Stimulated activated CD8-positive, alpha-beta memory T cell treated with anti-CD3 and anti-CD28 coated beads, Interleukin-4, amount 100 ng/mL, for 48 hours (primary cell): Measurements from ENCODE around the gene LAMA2.

ENCODE experiments used
- DNase-seq: peaks from one replicate; pipeline ENCODE4 v3.0.0-alpha.2; 2020

Gene LAMA2

GRCh38 chr6:129186988-129187387, 304.1 kb downstream of the LAMA2 start:
- DNase-seq: no peak

- no peak for DNase-seq
These were observed 305.4 kb downstream of the LAMA2 start for GRCh38 chr6:129188306-129188705.

GRCh38 chr6:129188795-129189194, 305.9 kb downstream of the LAMA2 start:
- no peak for DNase-seq

GRCh38 chr6:129189266-129189665, 306.3 kb downstream of the LAMA2 start:
- DNase-seq: no peak

- DNase-seq: no peak
These were observed 308.3 kb downstream of the LAMA2 start for GRCh38 chr6:129191235-129191634.

GRCh38 chr6:129192458-129192989, 309.6 kb downstream of the LAMA2 start:
- DNase-seq: no peak

GRCh38 chr6:129194306-129194941, 311.5 kb downstream of the LAMA2 start:
- no peak for DNase-seq

- no peak for DNase-seq
These were observed 312.2 kb downstream of the LAMA2 start for GRCh38 chr6:129195161-129195560.

GRCh38 chr6:129195643-129196042, 312.7 kb downstream of the LAMA2 start:
- no peak for DNase-seq

GRCh38 chr6:129197154-129197553, 314.2 kb downstream of the LAMA2 start:
- DNase-seq: no peak

GRCh38 chr6:129200151-129200550, 317.2 kb downstream of the LAMA2 start:
- no peak for DNase-seq

- DNase-seq: no peak
These were observed 320.4 kb downstream of the LAMA2 start for GRCh38 chr6:129203190-129203900.

GRCh38 chr6:129206821-129207220, 323.9 kb downstream of the LAMA2 start:
- no peak for DNase-seq

- DNase-seq: no peak
These were observed 324.9 kb downstream of the LAMA2 start for GRCh38 chr6:129207832-129208231.

- DNase-seq: no peak
These were observed 325.6 kb downstream of the LAMA2 start for GRCh38 chr6:129208415-129209034.

GRCh38 chr6:129209355-129209754, 326.4 kb downstream of the LAMA2 start:
- no peak for DNase-seq

- no peak for DNase-seq
These were observed 327.7 kb downstream of the LAMA2 start for GRCh38 chr6:129210684-129211083.

GRCh38 chr6:129211626-129212025, 328.7 kb downstream of the LAMA2 start:
- no peak for DNase-seq

- DNase-seq: no peak
These were observed 329.1 kb downstream of the LAMA2 start for GRCh38 chr6:129212081-129212480.

- no peak for DNase-seq
These were observed 332.3 kb downstream of the LAMA2 start for GRCh38 chr6:129215246-129215645.

- DNase-seq: no peak
These were observed 333.1 kb downstream of the LAMA2 start for GRCh38 chr6:129215916-129216520.

GRCh38 chr6:129217701-129218100, 334.8 kb downstream of the LAMA2 start:
- DNase-seq: no peak

- no peak for DNase-seq
These were observed 350.7 kb downstream of the LAMA2 start for GRCh38 chr6:129233458-129234134.
